Measurements from ENCODE around the gene HDAC8. TPM values are rescaled to one million over a fixed set of nuclear protein-coding genes. Genes with fewer than 3 reads are reported as not detected.
"Not testable (repeated sequence)": the region's sequence is repeated elsewhere in the genome, so short reads cannot be mapped to it uniquely, and the experiment has no call there.

HDAC8 gene
- total RNA-seq, 1 donor from 2014 or later, result 18.6 TPM

DNA sequence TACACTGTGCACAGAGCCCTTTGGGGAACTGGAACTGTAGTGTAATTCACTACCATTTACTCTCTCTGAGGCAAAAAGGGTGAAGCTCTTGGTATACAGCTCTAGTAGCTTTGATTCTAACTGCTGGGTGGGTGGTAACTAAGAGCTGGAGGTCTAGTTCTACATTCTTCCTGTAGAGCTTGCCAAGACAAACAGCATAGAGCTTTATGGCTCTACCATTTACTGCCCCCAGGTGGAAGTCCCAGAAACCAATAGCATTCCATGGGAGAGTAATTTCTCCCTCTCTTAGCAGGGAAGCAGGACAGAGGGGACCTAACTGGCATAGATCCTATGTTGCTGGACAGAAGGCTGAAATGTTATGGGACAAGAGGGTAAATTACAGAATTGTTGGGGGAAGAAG is 26.7 kb downstream of the HDAC8 start:
- intact Hi-C loops (cut with DNase I), result no loop called here
- ATAC-seq, result no peak
- DNase-seq (ENCODE audit: missing footprints), result no peak

- peak; percentile 42 for ATAC-seq
- intact Hi-C loops (cut with DNase I), result no loop called here
- DNase-seq (ENCODE audit: missing footprints), result no peak
Measured at GRCh38 chrX:72540318-72540717, 32.3 kb downstream of the HDAC8 start.

DNA sequence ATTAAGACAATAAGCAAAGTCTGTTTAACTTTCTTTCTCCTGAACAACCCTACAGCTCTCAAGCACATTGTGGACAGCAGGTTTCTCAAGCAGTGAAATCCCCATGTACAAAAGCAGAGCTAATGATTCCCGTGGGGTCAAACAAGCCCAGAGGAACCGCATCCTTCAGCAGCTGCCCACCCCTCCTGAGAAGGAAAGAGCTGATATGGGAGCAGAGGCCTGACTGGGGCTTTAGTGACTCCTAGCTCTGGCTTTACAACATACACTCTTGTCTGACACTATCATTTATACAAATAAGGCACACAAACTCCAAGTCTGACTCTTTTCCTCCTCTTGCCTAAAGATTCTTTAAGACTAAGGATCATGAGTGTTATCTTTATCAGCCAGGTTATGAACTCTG is 32.8 kb downstream of the HDAC8 start:
- DNase-seq (ENCODE audit: missing footprints) (no peak), ATAC-seq (no peak)
- intact Hi-C loops (cut with DNase I), result loop anchor here (5.0 to 10.0 kb wide), 2 partner anchors 155 to 233 kb away; partner anchors contain the start of gene CITED1

DNA sequence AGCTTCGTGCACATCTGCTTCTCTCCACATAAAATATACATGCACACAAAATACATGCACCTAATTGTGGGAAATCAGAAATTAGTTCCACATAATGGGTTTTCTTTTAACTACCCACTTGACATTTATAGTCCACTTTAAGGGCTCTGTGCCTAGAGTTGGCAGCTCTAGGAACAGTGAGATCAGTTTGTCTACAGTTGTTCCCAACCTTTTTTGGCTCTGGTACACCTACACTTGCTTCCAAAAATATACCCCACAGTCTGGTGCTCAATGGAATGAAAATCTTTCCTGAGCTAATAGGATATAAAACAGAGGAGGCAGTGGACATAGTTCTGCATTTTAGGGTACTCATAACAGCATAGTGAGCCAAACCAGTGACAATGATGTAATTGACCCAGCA is 36.1 kb downstream of the HDAC8 start:
- ATAC-seq (peak; percentile 71), DNase-seq (ENCODE audit: missing footprints) (no peak)
- intact Hi-C loops (cut with DNase I), result loop anchor here (5.0 to 10.0 kb wide), 2 partner anchors 152 to 229 kb away; partner anchors contain the start of gene CITED1

DNA sequence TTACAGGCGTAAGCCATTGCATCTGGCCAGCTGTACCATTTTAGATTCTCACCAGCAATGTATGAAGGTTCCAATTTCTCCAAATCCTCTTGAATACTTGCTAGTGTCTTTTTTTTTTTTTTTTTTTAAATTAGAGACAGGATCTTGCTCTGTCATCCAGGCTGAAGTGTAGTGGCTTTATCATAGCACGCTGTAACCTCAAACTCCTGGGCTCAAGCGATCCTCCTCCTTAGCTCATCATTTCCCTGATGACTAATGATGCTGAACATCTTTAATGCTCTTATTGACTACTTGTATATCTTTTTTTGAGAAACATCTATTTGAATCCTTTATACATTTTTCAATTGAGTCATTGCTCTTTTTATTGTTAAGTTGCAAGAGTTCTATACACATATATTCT is 40.3 kb downstream of the HDAC8 start:
- DNase-seq (ENCODE audit: missing footprints) (no peak), ATAC-seq (no peak)
- intact Hi-C loops (cut with DNase I), result loop anchor here (10.0 kb wide), 1 partner anchor 148 kb away; no protein-coding TSS in a partner anchor

GRCh38 chrX:72526534-72527508 is 45.8 kb downstream of the HDAC8 start:
- intact Hi-C loops (cut with DNase I), result no loop called here
- ATAC-seq, result no peak
- DNase-seq (ENCODE audit: missing footprints), result no peak

DNA sequence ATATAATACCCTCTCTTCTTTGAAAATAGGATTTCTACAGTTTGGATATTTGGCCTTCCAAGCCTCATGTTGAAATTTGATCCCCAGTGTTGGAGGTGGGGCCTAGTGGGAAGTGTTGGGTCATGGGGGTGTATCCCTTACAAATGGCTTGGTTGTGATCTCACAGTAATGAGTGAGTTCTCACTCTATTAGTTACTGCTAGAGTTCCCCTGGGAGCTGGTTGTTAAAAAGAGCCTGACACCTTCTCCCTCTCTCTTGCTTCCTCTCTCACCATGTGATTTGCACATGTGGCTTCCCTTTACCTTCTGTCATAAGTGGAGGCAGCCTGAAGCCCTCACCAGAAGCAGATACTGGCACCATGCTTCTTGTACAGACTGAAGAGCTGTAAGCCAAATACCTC is 73.9 kb downstream of the HDAC8 start:
- no peak for DNase-seq (ENCODE audit: missing footprints)
- intact Hi-C loops (cut with DNase I), result no loop called here
- ATAC-seq, result no peak

GRCh38 chrX:72495046-72495445 is 77.6 kb downstream of the HDAC8 start:
- no peak for DNase-seq (ENCODE audit: missing footprints)
- intact Hi-C loops (cut with DNase I), result no loop called here
- ATAC-seq, result peak; percentile 83

DNA sequence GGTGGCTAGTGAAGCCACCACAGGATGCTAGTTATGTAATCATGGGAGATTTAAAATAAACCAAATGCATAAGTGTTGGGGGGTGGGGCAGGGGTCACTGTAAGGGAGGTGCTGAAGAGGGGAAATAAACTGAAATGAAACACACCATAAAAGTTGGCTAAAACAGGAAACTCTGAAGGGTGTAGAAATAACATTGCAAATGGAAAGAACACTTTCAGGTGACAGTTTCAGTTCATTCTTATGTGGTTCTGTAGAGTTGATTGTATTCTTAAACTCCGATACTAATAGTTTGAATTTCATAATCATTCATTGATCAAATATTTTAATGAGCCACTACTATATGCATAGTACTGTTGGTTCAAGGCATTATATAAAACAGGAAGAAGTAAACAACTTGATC is 80.1 kb downstream of the HDAC8 start:
- no peak for DNase-seq (ENCODE audit: missing footprints)
- intact Hi-C loops (cut with DNase I), result no loop called here
- no peak for ATAC-seq

DNA sequence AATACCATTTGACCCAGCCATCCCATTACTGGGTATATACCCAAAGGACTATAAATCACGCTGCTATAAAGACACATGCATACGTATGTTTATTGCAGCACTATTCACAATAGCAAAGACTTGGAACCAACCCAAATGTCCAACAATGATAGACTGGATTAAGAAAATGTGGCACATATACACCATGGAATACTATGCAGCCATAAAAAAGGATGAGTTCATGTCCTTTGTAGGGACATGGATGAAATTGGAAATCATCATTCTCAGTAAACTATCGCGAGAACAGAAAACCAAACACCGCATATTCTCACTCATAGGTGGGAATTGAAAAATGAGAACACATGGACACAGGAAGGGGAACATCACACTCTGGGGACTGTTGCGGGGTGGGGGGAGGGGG is 82.4 kb downstream of the HDAC8 start:
- ATAC-seq; DNase-seq (ENCODE audit: missing footprints); intact Hi-C loops (cut with DNase I): not testable (repeated sequence)

DNA sequence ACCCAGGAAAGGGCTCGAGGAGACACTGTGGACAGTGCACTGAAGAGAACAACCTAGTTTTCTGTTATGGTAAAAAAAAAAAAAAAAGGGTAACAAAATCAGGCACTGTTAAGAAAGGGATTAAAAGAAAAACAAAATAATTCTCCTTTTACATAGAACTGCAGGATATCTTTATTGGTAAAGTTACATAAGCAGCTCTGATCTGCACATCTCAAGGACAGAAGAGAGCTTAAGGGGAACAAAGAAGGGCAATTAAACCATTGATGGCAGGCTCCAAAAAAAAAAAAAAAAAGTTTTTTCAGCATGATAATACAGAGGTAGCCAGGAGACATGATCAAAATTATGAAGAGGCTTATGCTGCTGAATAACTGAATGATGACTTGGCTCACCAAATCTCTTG is 85.0 kb downstream of the HDAC8 start:
- DNase-seq (ENCODE audit: missing footprints), result no peak
- intact Hi-C loops (cut with DNase I), result no loop called here
- ATAC-seq, result no peak

DNA sequence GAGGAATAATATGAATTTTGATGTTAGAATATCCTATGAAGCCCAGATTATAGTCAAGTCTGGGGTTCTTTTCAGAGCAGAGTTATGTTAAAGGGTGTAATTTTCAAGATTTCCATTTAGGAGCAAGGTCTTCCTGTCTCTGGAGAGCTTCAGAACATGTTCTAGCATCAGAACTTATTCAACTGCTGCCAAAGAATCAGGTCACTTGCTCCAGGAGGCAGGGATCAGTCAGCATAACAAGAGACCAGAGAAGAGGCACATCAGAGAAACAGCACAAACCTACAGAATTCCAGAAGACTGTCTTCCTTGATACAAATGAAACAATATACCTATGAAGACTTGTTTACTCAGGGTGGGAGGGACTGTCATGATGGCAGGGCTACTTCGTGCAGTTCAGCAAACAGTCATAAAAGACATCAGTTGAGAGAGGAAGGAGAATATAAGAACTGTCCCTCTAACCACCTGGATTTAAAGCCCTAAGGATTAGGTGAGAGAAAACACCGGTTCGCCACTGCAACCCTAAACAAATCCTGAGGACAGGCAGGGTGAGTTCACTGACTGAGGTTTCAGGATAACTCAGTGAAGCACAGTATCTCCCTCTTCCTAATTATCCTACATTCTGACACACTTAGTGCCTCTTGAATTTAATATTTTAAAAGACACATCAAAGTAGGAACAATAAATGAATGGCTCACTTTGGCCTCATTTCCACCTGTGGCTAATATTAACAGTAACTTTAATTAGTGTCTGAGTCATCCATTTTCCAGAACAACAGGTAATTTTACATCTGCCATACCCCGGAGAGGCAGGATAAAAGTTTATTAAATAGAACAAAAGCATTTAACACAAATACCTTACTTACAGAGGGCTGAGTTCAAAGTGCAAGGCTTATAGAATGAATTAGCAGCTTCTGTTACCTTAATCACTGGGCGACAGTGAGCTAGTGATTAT is 93.0 kb downstream of the HDAC8 start:
- no peak for ATAC-seq
- intact Hi-C loops (cut with DNase I), result no loop called here

GRCh38 chrX:72478853-72479252 is 93.8 kb downstream of the HDAC8 start:
- intact Hi-C loops (cut with DNase I), result no loop called here
- DNase-seq (ENCODE audit: missing footprints) (no peak), ATAC-seq (no peak)

More for the DNA sequence above, 93.0 kb downstream of the HDAC8 start:
- no peak for DNase-seq (ENCODE audit: missing footprints)

GRCh38 chrX:72478351-72478750 is 94.3 kb downstream of the HDAC8 start:
- ATAC-seq (no peak), DNase-seq (ENCODE audit: missing footprints) (no peak)
- intact Hi-C loops (cut with DNase I), result no loop called here

- ATAC-seq (no peak), DNase-seq (ENCODE audit: missing footprints) (no peak)
- intact Hi-C loops (cut with DNase I), result no loop called here
Measured at GRCh38 chrX:72477781-72478181, 94.9 kb downstream of the HDAC8 start.

DNA sequence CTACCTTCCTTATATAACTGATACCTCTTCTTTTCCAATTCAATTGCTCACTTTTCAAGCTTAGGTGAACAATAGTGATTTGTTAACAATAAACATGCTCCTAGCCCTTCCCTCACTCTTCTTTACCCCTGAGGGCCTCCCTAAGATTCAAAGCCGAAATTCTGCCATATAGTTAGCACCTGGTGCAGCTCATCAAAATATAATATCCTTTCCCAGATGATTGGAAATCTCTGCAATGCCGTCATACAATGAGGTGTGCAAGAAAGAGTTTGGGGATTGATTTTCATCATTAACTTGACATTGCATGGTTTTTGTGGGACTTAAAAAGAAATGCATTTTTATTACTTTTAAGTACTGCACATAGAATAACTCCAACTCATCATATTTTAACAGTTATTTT is 95.3 kb downstream of the HDAC8 start:
- ATAC-seq, result no peak

DNA sequence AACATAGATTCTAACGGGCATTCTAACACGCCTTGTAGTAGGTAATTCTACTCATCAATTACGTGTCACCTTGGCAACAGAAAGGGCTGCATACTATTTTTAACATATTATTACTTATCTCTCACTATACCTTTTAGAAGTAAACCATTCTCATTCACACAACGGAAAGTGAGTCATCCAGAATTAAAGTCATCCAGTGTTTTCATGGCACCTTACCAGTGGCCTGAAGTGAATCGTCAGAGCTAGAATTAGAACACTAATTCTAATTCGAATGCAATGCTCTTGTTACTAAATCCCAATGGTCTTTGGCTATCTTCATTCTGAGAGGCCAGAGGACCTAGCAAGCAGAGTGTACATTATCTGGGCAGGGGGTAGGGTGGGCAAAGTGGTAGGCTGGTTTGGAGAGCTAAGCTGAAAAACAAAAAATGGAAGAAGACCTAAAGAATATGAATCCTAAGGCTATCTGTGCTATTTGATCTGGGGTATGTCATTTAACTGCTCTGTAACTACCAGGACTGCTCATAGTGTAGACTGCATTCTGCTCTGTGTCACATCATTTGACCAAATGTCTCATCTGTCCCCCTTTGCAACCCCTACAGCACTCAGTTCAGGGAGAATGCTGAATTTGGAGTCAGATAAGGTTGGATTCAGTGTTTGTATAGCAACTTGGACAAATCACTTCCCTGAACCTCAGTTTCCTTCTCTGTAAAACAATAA is 96.5 kb downstream of the HDAC8 start:
- intact Hi-C loops (cut with DNase I), result no loop called here
- ATAC-seq, result no peak
- DNase-seq (ENCODE audit: missing footprints), result no peak

More for the DNA sequence above, 95.3 kb downstream of the HDAC8 start:
- DNase-seq (ENCODE audit: missing footprints), result no peak
- intact Hi-C loops (cut with DNase I), result no loop called here

- ATAC-seq, result no peak
- intact Hi-C loops (cut with DNase I), result no loop called here
- no peak for DNase-seq (ENCODE audit: missing footprints)
Measured at GRCh38 chrX:72475338-72475737, 97.3 kb downstream of the HDAC8 start.

Data from Right ventricle myocardium inferior (tissue), 1 donor.